Neuronal stem cell (in vitro differentiated cells): ENCODE data around the gene NPPA.
A peak's percentile ranks its signal among the peaks of the same experiment; 100 is the strongest.

Experiments used
- DNase-seq: peaks from one replicate; pipeline ENCODE4 v3.0.0-alpha.2; 2013; ENCODE audit warnings: low spot score
- H2AFZ ChIP-seq: one replicate; pipeline ENCODE4 v1.6.1; 2013; ENCODE audit warnings: mild to moderate bottlenecking, low read length, inconsistent platforms
- H2AK5ac ChIP-seq: 2 replicates; pipeline ENCODE4 v1.6.1; 2013; ENCODE audit warnings: low read depth, mild to moderate bottlenecking, inconsistent platforms, low read length, moderate library complexity, mixed read lengths
- H2BK120ac ChIP-seq: 2 replicates; pipeline ENCODE4 v1.6.1; 2013; ENCODE audit warnings: low read depth, mild to moderate bottlenecking, inconsistent platforms, low read length, moderate library complexity, mixed read lengths
- H2BK12ac ChIP-seq: one replicate; pipeline ENCODE4 v1.6.1; 2013; ENCODE audit warnings: low read length, inconsistent platforms
- H2BK15ac ChIP-seq: 2 replicates; pipeline ENCODE4 v1.6.1; 2013; ENCODE audit warnings: mild to moderate bottlenecking, low read length, inconsistent platforms, mixed read lengths
- H2BK5ac ChIP-seq: one replicate; pipeline ENCODE4 v1.6.1; 2013; ENCODE audit warnings: inconsistent platforms, mild to moderate bottlenecking, low read length, moderate library complexity
- H3K14ac ChIP-seq: one replicate; pipeline ENCODE4 v1.6.1; 2013; ENCODE audit warnings: low read length, inconsistent platforms
- H3K18ac ChIP-seq: 2 replicates; pipeline ENCODE4 v1.6.1; 2013; ENCODE audit warnings: low read length, inconsistent platforms
- H3K23ac ChIP-seq: 2 replicates; pipeline ENCODE4 v1.6.1; 2013; ENCODE audit warnings: low read depth, mild to moderate bottlenecking, mixed read lengths, low read length, inconsistent platforms; ENCODE audit not compliant: poor library complexity
- H3K27ac ChIP-seq: replicated peaks from 3 replicates; pipeline ENCODE4 v1.5.1; 2013; ENCODE audit warnings: low read length, inconsistent platforms
- H3K27me3 ChIP-seq, 3 experiments: 2 replicates each; pipeline ENCODE4 v1.6.1; 2013; ENCODE audit warnings: low read length in 3 of 3, mild to moderate bottlenecking in 2 of 3, inconsistent platforms in 1 of 3, low read depth in 1 of 3, mixed read lengths in 1 of 3, moderate library complexity in 1 of 3; ENCODE audit not compliant: control insufficient read depth in 3 of 3, insufficient read depth in 3 of 3
- H3K36me3 ChIP-seq, 2 donors: replicated peaks in 1 of 2; 2 replicates each; pipeline ENCODE4 v1.6.1; 2013; ENCODE audit warnings: low read length in 2 of 2; ENCODE audit not compliant: control insufficient read depth in 2 of 2, insufficient read depth in 2 of 2
- H3K4ac ChIP-seq: 2 replicates; pipeline ENCODE4 v1.6.1; 2013; ENCODE audit warnings: inconsistent platforms, mild to moderate bottlenecking, low read length, moderate library complexity
- H3K4me1 ChIP-seq, 2 donors: 1 replicate in 1 of 2; 2 replicates in 1 of 2; pipeline ENCODE4 v1.6.1; 2013; ENCODE audit warnings: low read length in 2 of 2, low read depth in 1 of 2; ENCODE audit not compliant: control insufficient read depth in 2 of 2, insufficient read depth in 1 of 2
- H3K4me2 ChIP-seq: one replicate; pipeline ENCODE4 v1.6.1; 2013; ENCODE audit warnings: mild to moderate bottlenecking, low read length, inconsistent platforms; ENCODE audit not compliant: insufficient read depth, poor library complexity, severe bottlenecking
- H3K4me3 ChIP-seq, 2 donors: 2 replicates each; pipeline ENCODE4 v1.5.1; 2013; ENCODE audit warnings: low read length in 2 of 2, mild to moderate bottlenecking in 2 of 2, inconsistent platforms in 1 of 2, moderate library complexity in 1 of 2
- H3K79me1 ChIP-seq: one replicate; pipeline ENCODE4 v1.6.1; 2013; ENCODE audit warnings: low read depth, mild to moderate bottlenecking, inconsistent platforms, low read length, moderate library complexity
- H3K9ac ChIP-seq: one replicate; pipeline ENCODE4 v1.6.1; 2013; ENCODE audit warnings: mild to moderate bottlenecking, low read depth, low read length, inconsistent platforms; ENCODE audit not compliant: poor library complexity
- H3K9me3 ChIP-seq, 2 donors: replicated peaks in 1 of 2; 2 replicates each; pipeline versions ENCODE3 to v1.6.1; 2013; ENCODE audit warnings: low read length in 2 of 2, mild to moderate bottlenecking in 2 of 2, inconsistent platforms in 1 of 2, low read depth in 1 of 2, mixed read lengths in 1 of 2, moderate library complexity in 1 of 2; ENCODE audit not compliant: control insufficient read depth in 2 of 2, insufficient read depth in 1 of 2
- H4K8ac ChIP-seq: one replicate; pipeline ENCODE4 v1.6.1; 2013; ENCODE audit warnings: low read depth, mild to moderate bottlenecking, inconsistent platforms, low read length, moderate library complexity
- H4K91ac ChIP-seq: one replicate; pipeline ENCODE4 v1.6.1; 2013; ENCODE audit warnings: low read length, low read depth, mild to moderate bottlenecking, inconsistent platforms; ENCODE audit not compliant: poor library complexity
- WGBS, 2 donors: extraction: QIAGEN DNeasy Blood & Tissue Kit; methylation state at CpG; one replicate each; pipeline ENCODE4 v1.1.7; 2013; ENCODE audit warnings: missing lambda C conversion rate in 2 of 2, mixed read lengths in 1 of 2; ENCODE audit not compliant: insufficient read length in 2 of 2, insufficient replicate concordance in 1 of 2; ENCODE audit errors: extremely low coverage in 2 of 2; 5-methylcytosine and 5-hydroxymethylcytosine counted together

The NPPA gene

DNA sequence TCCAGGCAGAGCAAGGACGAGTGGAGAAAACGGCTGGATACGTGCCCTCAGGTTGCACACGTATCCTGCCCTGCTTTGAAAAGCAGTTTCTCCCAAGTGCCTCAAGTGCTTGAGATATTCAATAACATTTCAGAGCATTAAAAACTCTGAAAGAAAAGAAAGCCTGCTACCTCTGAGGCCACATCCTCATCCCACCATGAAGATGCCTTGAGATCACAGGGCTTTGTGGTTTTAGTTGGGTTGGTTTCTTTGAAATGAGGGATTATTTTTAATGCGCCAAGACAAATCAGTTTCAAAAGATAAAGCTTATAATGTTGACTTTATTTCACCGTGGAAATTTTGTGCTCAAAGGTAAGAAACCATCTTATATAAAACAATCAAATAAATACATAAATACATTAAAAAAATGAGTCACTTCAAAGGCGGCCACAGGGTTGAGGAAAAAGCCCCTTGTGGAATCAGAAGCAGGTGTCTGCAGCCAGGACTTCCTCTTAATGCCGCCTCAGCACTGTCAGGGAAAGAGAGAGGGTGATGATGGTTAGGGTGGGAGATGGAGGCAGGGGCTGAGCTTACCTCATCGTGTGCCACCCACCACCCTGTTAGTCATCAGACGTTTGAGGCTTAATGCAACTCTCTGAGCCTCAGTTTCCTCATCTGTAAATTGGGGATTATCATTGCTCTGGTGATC, 9.7 kb upstream of the NPPA start:
- Histone ChIP-seq H3K27me3 (peaks cover 0 to 51% (median 17%) of the 10 kb centered on the region in 3 experiments), H3K4ac (no peak overlapping the region), H2BK12ac (no peak overlapping the region), H3K23ac (no peak overlapping the region), H3K4me3 (no peak overlapping the region), H3K9me3 (no peaks in the 10 kb centered on the region), H3K18ac (no peak overlapping the region), H3K9ac (no peak overlapping the region), H3K14ac (no peak overlapping the region), H3K79me1 (no peaks in the 10 kb centered on the region), H4K91ac (no peak overlapping the region), H3K4me2 (no peak overlapping the region), H2AFZ (no peak overlapping the region), H2BK15ac (no peak overlapping the region), H3K4me1 (peaks cover 3% of the 10 kb centered on the region in 2 donors), H2BK5ac (no peak overlapping the region), H2BK120ac (no peak overlapping the region), H3K27ac (no peak overlapping the region), H2AK5ac (no peak overlapping the region), H3K36me3 (no peaks in the 10 kb centered on the region), H4K8ac (no peak overlapping the region)
- no CpG with 5 or more reads among the region's 10 CpGs for WGBS, 2 donors
- no peak for DNase-seq

DNA sequence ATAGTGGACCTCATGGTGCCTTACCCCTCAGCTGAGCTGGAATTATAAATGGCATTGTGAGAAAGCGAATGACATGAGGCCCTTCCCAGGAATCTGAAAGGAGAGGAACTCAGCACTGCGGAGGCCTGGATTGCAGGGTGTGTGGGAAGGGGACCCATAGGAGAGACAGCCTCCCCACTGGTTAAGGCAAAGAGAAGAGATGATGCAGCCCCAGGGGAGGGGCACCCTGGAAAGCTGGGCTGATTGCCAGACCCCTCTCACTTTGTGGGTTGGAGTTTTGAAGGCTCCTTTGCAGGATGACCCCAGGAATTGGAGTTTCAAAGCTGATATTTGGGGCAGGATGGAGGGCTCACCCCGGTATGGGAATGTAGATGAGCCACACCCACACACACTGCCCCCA, 9.1 kb upstream of the NPPA start:
- Histone ChIP-seq H2AFZ (no peak overlapping the region), H3K9me3 (no peaks in the 10 kb centered on the region), H2BK12ac (no peak overlapping the region), H2BK120ac (no peak overlapping the region), H3K14ac (no peak overlapping the region), H3K4ac (no peak overlapping the region), H3K36me3 (no peaks in the 10 kb centered on the region), H2BK5ac (no peak overlapping the region), H3K4me1 (peaks cover 3% of the 10 kb centered on the region in 2 donors), H4K8ac (no peak overlapping the region), H4K91ac (no peak overlapping the region), H3K4me3 (no peak overlapping the region), H3K27ac (no peak overlapping the region), H3K79me1 (no peaks in the 10 kb centered on the region), H2BK15ac (no peak overlapping the region), H3K9ac (no peak overlapping the region), H3K18ac (no peak overlapping the region), H3K27me3 (peaks cover 0 to 46% (median 17%) of the 10 kb centered on the region in 3 experiments), H2AK5ac (no peak overlapping the region), H3K23ac (no peak overlapping the region), H3K4me2 (no peak overlapping the region)
- DNase-seq: no peak
- WGBS, 2 donors: no CpG with 5 or more reads among the region's 3 CpGs

DNA sequence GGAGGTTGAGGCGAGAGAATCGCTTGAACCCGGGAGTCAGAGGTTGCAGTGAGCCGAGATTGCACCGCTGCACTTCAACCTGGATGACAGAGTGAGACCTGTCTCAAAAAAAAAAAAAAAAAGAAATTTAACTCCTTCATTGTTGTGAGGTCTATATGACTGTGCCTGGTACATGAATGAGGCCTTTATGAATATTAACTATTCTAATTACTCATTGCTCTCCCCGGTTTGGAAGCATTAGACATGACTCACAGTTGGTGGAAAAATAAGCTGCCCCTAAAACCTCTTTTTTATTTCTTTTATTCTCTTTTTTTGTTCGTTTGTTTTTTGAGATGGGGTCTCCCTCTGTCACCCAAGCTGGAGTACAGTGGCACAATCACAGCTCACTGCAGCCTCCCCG, 7.8 kb upstream of the NPPA start:
- H3K79me1 ChIP-seq: no peaks in the 10 kb centered on the region
- peaks cover 0 to 35% (median 17%) of the 10 kb centered on the region in 3 experiments for H3K27me3 ChIP-seq
- no peak overlapping the region for H2BK5ac ChIP-seq
- H2BK15ac ChIP-seq: no peak overlapping the region
- no peak overlapping the region for H2BK120ac ChIP-seq
- H3K18ac ChIP-seq: no peak overlapping the region
- no peak overlapping the region for H2AFZ ChIP-seq
- H4K91ac ChIP-seq: no peak overlapping the region
- no peak overlapping the region for H3K27ac ChIP-seq
- no peak overlapping the region for H4K8ac ChIP-seq
- no peak overlapping the region for H3K23ac ChIP-seq
- WGBS, 2 donors: no CpG with 5 or more reads among the region's 8 CpGs
- H3K9me3 ChIP-seq: no peaks in the 10 kb centered on the region
- no peak overlapping the region for H3K4me3 ChIP-seq
- no peak overlapping the region for H3K9ac ChIP-seq
- no peak overlapping the region for H2BK12ac ChIP-seq
- peaks cover 3% of the 10 kb centered on the region in 2 donors for H3K4me1 ChIP-seq
- DNase-seq: no peak
- no peak overlapping the region for H3K14ac ChIP-seq
- no peaks in the 10 kb centered on the region for H3K36me3 ChIP-seq
- H2AK5ac ChIP-seq: no peak overlapping the region
- H3K4me2 ChIP-seq: no peak overlapping the region
- H3K4ac ChIP-seq: no peak overlapping the region

DNA sequence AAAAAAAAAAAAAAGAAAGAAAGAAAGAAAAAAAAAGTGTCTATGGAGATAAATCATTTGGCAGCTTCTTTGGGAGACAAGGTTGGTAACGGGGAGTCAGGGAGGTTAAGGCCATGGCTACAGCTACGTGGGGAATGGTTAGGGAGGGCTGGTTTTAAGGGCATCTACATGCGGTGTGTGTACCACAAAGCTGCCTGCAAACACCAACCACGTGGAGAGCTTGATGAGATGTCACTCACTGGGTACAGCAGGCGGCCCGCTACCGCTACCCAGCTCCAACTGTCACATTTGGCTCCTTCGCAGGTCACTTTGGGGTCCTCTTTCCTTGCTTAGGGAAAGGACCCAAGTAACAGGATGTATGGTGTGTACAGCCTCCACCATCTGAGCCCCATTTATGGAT, 6.9 kb upstream of the NPPA start:
- Histone ChIP-seq H2AFZ (no peak overlapping the region), H3K27ac (no peak overlapping the region), H3K79me1 (no peaks in the 10 kb centered on the region), H3K9me3 (no peaks in the 10 kb centered on the region), H3K4me1 (peaks cover 1 to 3% of the 10 kb centered on the region in 2 donors), H2BK12ac (no peak overlapping the region), H3K4ac (no peak overlapping the region), H2BK5ac (no peak overlapping the region), H2BK15ac (no peak overlapping the region), H2AK5ac (no peak overlapping the region), H3K18ac (no peak overlapping the region), H3K4me3 (no peak overlapping the region), H3K9ac (peak overlapping the region; percentile 0), H2BK120ac (no peak overlapping the region), H3K27me3 (peaks cover 0 to 31% (median 17%) of the 10 kb centered on the region in 3 experiments), H3K14ac (no peak overlapping the region), H3K23ac (no peak overlapping the region), H4K8ac (no peak overlapping the region), H3K4me2 (no peak overlapping the region), H4K91ac (no peak overlapping the region), H3K36me3 (no peaks in the 10 kb centered on the region)
- DNase-seq: no peak
- WGBS, 2 donors: no CpG with 5 or more reads among the region's 8 CpGs
